GM12873 (cell line): ENCODE measurements around the gene TMEM30B.

Experiments used
- CTCF ChIP-seq: IDR thresholded peaks from 2 replicates; pipeline ENCODE4 v1.5.1; 2012; ENCODE audit warnings: low read depth, mild to moderate bottlenecking, moderate library complexity, low read length, control low read depth; ENCODE audit not compliant: insufficient read depth; ENCODE audit errors: missing control alignments

Gene TMEM30B

GRCh38 chr14:61277232-61277631 lies 3.9 kb downstream of the TMEM30B start:
- TF ChIP-seq CTCF: no peak

- TF ChIP-seq CTCF: no peak
Observed at GRCh38 chr14:61271552-61271951, 9.6 kb downstream of the TMEM30B start.

GRCh38 chr14:61270714-61271113 lies 10.4 kb downstream of the TMEM30B start:
- no peak for TF ChIP-seq CTCF

GRCh38 chr14:61269321-61270083 lies 11.6 kb downstream of the TMEM30B start:
- TF ChIP-seq CTCF: peak; percentile 72

GRCh38 chr14:61268812-61269211 lies 12.3 kb downstream of the TMEM30B start:
- no peak for TF ChIP-seq CTCF

- TF ChIP-seq CTCF: no peak
Observed at GRCh38 chr14:61266891-61267740, 14.0 kb downstream of the TMEM30B start.

GRCh38 chr14:61266436-61266835 lies 14.7 kb downstream of the TMEM30B start:
- TF ChIP-seq CTCF: no peak
